Liver (tissue), 3 donors: ENCODE data around the gene UBE2Q2.

Experiments
- CTCF ChIP-seq: fragments of 150-350 bp; IDR thresholded peaks from 2 replicates; pipeline ENCODE4 v1.5.1; 2017; ENCODE audit warnings: improper control_type of control experiment, low read depth, low read length; ENCODE audit not compliant: missing input control
- EGR1 ChIP-seq, 2 donors: IDR thresholded peaks; 2 replicates each; pipeline ENCODE4 v1.6.1; 2016 to 2018; ENCODE audit warnings: antibody characterized with exemption in 2 of 2, low read depth in 2 of 2
- GABPA ChIP-seq, 2 donors: IDR thresholded peaks in 1 of 2; conservative IDR thresholded peaks in 1 of 2; 2 replicates each; pipeline ENCODE4 v1.6.1; 2016; ENCODE audit warnings: antibody characterized with exemption in 2 of 2, mild to moderate bottlenecking in 1 of 2, moderate library complexity in 1 of 2
- JUND ChIP-seq, 2 donors: IDR thresholded peaks; 2 replicates each; pipeline ENCODE4 v1.6.1; 2016; ENCODE audit warnings: antibody characterized with exemption in 2 of 2
- REST ChIP-seq: IDR thresholded peaks from 2 replicates; pipeline ENCODE4 v1.6.1; 2016; ENCODE audit warnings: antibody characterized with exemption, mild to moderate bottlenecking
- donor health status: healthy.
- donor health status: healthy.

GRCh38 chr15:75835990-75836958 lies 7.0 kb upstream of the UBE2Q2 start:
- TF ChIP-seq CTCF (no peak), REST (no peak), JUND (IDR thresholded peaks at IDR 0.05) (no peak), EGR1 (IDR thresholded peaks at IDR 0.05; ENCODE audit: low read depth in 2 of 2) (no peak), GABPA (IDR thresholded peaks at IDR 0.05 in 1 of 2, conservative IDR thresholded peaks at IDR 0.05 in 1 of 2) (no peak)
